Lung (tissue), 12 donors: ENCODE measurements around the gene VGLL3. TPM values are rescaled to one million over a fixed set of nuclear protein-coding genes. Genes with fewer than 3 reads are reported as not detected.

Experiments
- ATAC-seq: fragments of 200-7000 bp; cut with Tn5 transposase; one replicate; pipeline ENCODE4 v1.9.1; 2020; ENCODE audit warnings: moderate number of reproducible peaks; ENCODE audit not compliant: insufficient read depth, low FRiP score
- DNase-seq, 3 donors: peaks; one replicate each; pipeline ENCODE4 v3.0.0-alpha.2; 2013 to 2017
- H3K27ac ChIP-seq, 2 donors: one replicate each; pipeline ENCODE4 v1.5.1; 2013; ENCODE audit warnings: mild to moderate bottlenecking in 2 of 2, moderate library complexity in 2 of 2, control low read depth in 1 of 2, inconsistent platforms in 1 of 2, low read depth in 1 of 2, low read length in 1 of 2
- H3K27me3 ChIP-seq, 3 donors: one replicate each; pipeline ENCODE4 v1.5.1; 2013; ENCODE audit warnings: low read length in 2 of 3; ENCODE audit not compliant: control insufficient read depth in 3 of 3, insufficient read depth in 3 of 3
- H3K36me3 ChIP-seq, 4 donors: one replicate each; pipeline ENCODE4 v1.5.1; 2013; ENCODE audit warnings: low read length in 4 of 4, mild to moderate bottlenecking in 1 of 4, moderate library complexity in 1 of 4; ENCODE audit not compliant: control insufficient read depth in 4 of 4, insufficient read depth in 4 of 4
- H3K4me1 ChIP-seq, 5 donors: one replicate each; pipeline ENCODE4 v1.5.1; 2013; ENCODE audit warnings: low read length in 5 of 5, mild to moderate bottlenecking in 2 of 5, moderate library complexity in 1 of 5; ENCODE audit not compliant: control insufficient read depth in 5 of 5, insufficient read depth in 5 of 5
- H3K4me3 ChIP-seq: one replicate; pipeline ENCODE4 v1.5.1; 2013; ENCODE audit warnings: mild to moderate bottlenecking, control low read depth, moderate library complexity
- H3K9ac ChIP-seq, 2 donors: one replicate each; pipeline ENCODE4 v1.5.1; 2013; ENCODE audit warnings: low read length in 2 of 2, control low read depth in 1 of 2; ENCODE audit not compliant: insufficient read depth in 1 of 2
- H3K9me3 ChIP-seq, 4 donors: one replicate each; pipeline ENCODE4 v1.5.1; 2013; ENCODE audit warnings: low read length in 3 of 4, mild to moderate bottlenecking in 1 of 4, moderate library complexity in 1 of 4; ENCODE audit not compliant: control insufficient read depth in 4 of 4, insufficient read depth in 3 of 4
- CTCF ChIP-seq: IDR thresholded peaks from 2 replicates; pipeline ENCODE4 v1.5.1; 2012; ENCODE audit warnings: mild to moderate bottlenecking; ENCODE audit errors: control extremely low read depth, extremely low read depth
- WGBS, 2 donors: extraction: QIAGEN DNeasy Blood & Tissue Kit; methylation state at CpG; one replicate each; pipeline ENCODE4 v1.1.7; 2013; 5-methylcytosine and 5-hydroxymethylcytosine counted together
- polyA plus RNA-seq, 2 donors: library from polyadenylated mRNA; stranded (reverse); fragments of 200-250 nt; gene quantifications; one replicate each; pipeline ENCODE4 v1.2.1, GENCODE V29; 2013
- total RNA-seq, 2 donors: library from RNA; depleted of rRNA in 1 of 2; stranded (reverse); fragments of >200 nt in 1 of 2; gene quantifications; one replicate each; pipeline ENCODE4 v1.2.1, GENCODE V29; 2014 to 2021
- donor health status: control.
- donor health status: control.
- donor health status: Bipolar disorder and iron deficiency.
- donor health status: healthy.
- donor health status: DM: yes; HTN: yes; CAD: no.

VGLL3 gene
- total and polyA plus RNA-seq, 4 donors: 4.3 to 49.2 (median 20.1) TPM

DNA sequence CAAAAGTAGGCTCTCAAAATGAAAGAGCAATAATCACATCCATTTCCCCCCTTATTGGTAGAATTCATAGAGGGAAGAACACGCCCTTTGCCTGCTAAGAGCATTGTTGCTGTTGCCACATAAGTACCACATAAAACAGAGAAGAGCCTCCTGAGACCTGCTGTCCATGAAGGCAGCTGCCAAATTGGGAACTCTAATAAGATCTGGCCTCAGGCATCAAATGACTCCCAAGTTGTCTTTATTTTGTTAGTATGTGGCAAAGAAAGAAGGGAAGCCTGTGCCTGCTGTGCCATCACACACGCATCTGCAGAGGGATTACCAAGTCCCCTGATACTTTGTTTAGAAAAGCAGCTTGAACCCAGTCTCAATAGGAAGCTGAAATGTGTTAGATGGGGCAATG, 23.9 kb downstream of the VGLL3 start:
- Histone ChIP-seq H3K27me3 (no peaks in the 10 kb centered on the region), H3K27ac (no peak overlapping the region), H3K9me3 (no peaks in the 10 kb centered on the region), H3K9ac (no peak overlapping the region), H3K36me3 (peaks cover 0 to 28% (median 11%) of the 10 kb centered on the region in 4 donors), H3K4me3 (no peak overlapping the region), H3K4me1 (peaks cover 0 to 1% (median 0%) of the 10 kb centered on the region in 5 donors)
- no peak for TF ChIP-seq CTCF
- 76 to 77% methylated on average over 2 of the region's 2 CpGs for WGBS, 2 donors
- ATAC-seq (no peak), DNase-seq (no peak)

DNA sequence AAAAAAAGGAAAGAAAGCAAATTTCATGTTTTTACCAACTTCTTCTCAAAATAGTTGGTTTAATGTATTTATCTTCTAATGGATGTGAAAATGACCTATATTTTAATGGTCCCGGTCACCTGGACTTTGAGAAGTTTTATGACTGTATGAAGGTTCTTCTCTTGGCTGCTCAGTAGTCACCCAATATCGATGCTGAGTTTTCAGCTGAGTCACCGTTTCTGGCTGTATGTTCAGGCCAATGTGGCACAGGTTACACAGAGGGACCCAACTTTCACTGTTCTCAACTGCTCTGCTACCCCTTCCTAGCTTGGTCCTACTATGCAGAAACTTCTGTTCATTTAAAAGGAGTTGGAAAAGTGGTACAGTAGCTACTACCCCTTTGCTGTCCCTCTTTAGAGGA, 25.8 kb downstream of the VGLL3 start:
- Histone ChIP-seq H3K27me3 (no peaks in the 10 kb centered on the region), H3K9me3 (no peaks in the 10 kb centered on the region), H3K36me3 (peaks cover 0 to 27% (median 11%) of the 10 kb centered on the region in 4 donors), H3K27ac (no peak overlapping the region), H3K4me1 (no peaks in the 10 kb centered on the region), H3K9ac (no peak overlapping the region), H3K4me3 (no peak overlapping the region)
- DNase-seq: no peak
- no peak for TF ChIP-seq CTCF
- no peak for ATAC-seq
- 90 to 92% methylated on average over 3 of the region's 3 CpGs for WGBS, 2 donors

- Histone ChIP-seq H3K4me3 (no peak overlapping the region), H3K9ac (no peak overlapping the region), H3K4me1 (no peaks in the 10 kb centered on the region), H3K27ac (no peak overlapping the region), H3K36me3 (peaks cover 0 to 19% (median 9%) of the 10 kb centered on the region in 4 donors), H3K27me3 (no peaks in the 10 kb centered on the region), H3K9me3 (no peaks in the 10 kb centered on the region)
- no peak for TF ChIP-seq CTCF
- DNase-seq (no peak), ATAC-seq (no peak)
- WGBS, 2 donors: 90 to 96% methylated on average over 1 of the region's 1 CpG
Observed at GRCh38 chr3:86963611-86964010, 27.3 kb downstream of the VGLL3 start.

DNA sequence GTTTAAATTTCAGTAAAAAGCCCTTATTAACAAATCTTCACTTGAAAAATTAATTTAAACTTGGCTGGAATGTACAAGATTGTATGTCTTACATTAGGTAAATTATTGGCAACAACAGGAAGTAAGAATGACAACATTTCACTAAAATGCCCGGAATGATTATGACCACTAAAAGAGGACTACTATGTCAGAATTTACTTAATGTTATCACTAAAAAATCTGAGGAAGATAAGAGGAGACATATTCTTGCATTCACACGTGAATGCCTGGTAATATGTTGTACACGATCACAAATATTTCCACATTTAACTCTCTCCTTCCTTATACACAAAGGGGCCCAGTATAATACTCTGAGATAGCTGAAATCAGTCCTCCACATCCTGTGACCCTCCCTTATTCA, 29.7 kb downstream of the VGLL3 start:
- H3K27me3 ChIP-seq: no peaks in the 10 kb centered on the region
- 27 to 45% methylated on average over 3 of the region's 3 CpGs for WGBS, 2 donors
- DNase-seq (no peak), ATAC-seq (no peak)
- TF ChIP-seq CTCF: no peak
- H3K27ac ChIP-seq: no peak overlapping the region
- no peaks in the 10 kb centered on the region for H3K4me1 ChIP-seq
- no peak overlapping the region for H3K9ac ChIP-seq
- H3K36me3 ChIP-seq: peaks cover 0 to 14% (median 8%) of the 10 kb centered on the region in 4 donors
- H3K4me3 ChIP-seq: no peak overlapping the region
- no peaks in the 10 kb centered on the region for H3K9me3 ChIP-seq
